HCT116 (cell line): ENCODE results near the gene SPSB2. TPM values are rescaled to one million over a fixed set of nuclear protein-coding genes. Genes with fewer than 3 reads are reported as not detected.

Experiments
- ATAC-seq: fragments of 200-7000 bp; cut with Tn5 transposase; 2 replicates; pipeline ENCODE4 v1.9.1; 2020; ENCODE audit warnings: mild to moderate bottlenecking, moderate library complexity
- BruUV-seq: library from RNA; stranded (reverse); fragments of 400-500 nt; replicated peaks from 2 replicates; lab custom pipeline; 2021; lab: Mats Ljungman, UMichigan
- CTCF ChIA-PET: fragments of 300-600 bp; sonication (Branson Sonifier 250); formaldehyde crosslinking; loops from one replicate; lab custom pipeline; 2021; ENCODE audit warnings: antibody characterized with exemption; lab: Charles Lee
- POLR2A ChIA-PET: fragments of 300-600, 350-600 bp; sonication (Branson Sonifier 250); formaldehyde crosslinking; loops from one replicate; lab custom pipeline; 2021; ENCODE audit warnings: antibody characterized with exemption; lab: Charles Lee
- RAD21 ChIA-PET, 2 experiments: fragments of 300-600 bp; sonication (Branson Sonifier 250); formaldehyde crosslinking; loops; one replicate each; lab custom pipeline; 2023; ENCODE audit warnings: low total read pairs in 2 of 2; ENCODE audit not compliant: uncharacterized antibody in 2 of 2, unreplicated experiment in 2 of 2, low non-redundant PET in 1 of 2; lab: Charles Lee
- DNase-seq: peaks from one replicate; pipeline ENCODE4 v3.0.0-alpha.2; 2010; ENCODE audit warnings: low read depth, low spot score
- H2AFZ ChIP-seq: fragments of 200-600 bp; shearing (Covaris generic), sonication (generic); 2 replicates; pipeline ENCODE4 v1.6.1; 2017; ENCODE audit warnings: low read depth, mixed run types, mixed read lengths, antibody characterized with exemption, low read length; ENCODE audit not compliant: poor library complexity, severe bottlenecking
- H3K27ac ChIP-seq: 2 replicates; pipeline ENCODE4 v1.5.1; 2012; ENCODE audit warnings: low read depth, low read length
- H3K27me3 ChIP-seq: fragments of 200-600 bp; sonication (generic); 2 replicates; pipeline ENCODE4 v1.6.1; 2016; ENCODE audit warnings: mixed run types, low read length, mixed read lengths; ENCODE audit not compliant: insufficient read depth
- H3K36me3 ChIP-seq, 2 experiments: fragments of 200-500 bp in 1 of 2; fragments of 200-600 bp in 1 of 2; sonication (Bioruptor generic) in 1 of 2; sonication (generic) in 1 of 2; 2 replicates each; pipeline versions ENCODE4 v1.5.1 to v1.6.1; 2014 to 2016; ENCODE audit warnings: low read length in 2 of 2, inconsistent platforms in 1 of 2, mixed read lengths in 1 of 2, mixed run types in 1 of 2; ENCODE audit not compliant: insufficient read depth in 2 of 2, control insufficient read depth in 1 of 2
- H3K4me1 ChIP-seq, 2 experiments: fragments of 200-600 bp in 1 of 2; sonication (generic) in 1 of 2; 2 replicates each; pipeline versions ENCODE4 v1.5.1 to v1.6.1; 2012 to 2017; ENCODE audit warnings: low read length in 2 of 2, inconsistent platforms in 1 of 2, mild to moderate bottlenecking in 1 of 2, mixed read lengths in 1 of 2, mixed run types in 1 of 2, moderate library complexity in 1 of 2; ENCODE audit not compliant: insufficient read depth in 2 of 2, control insufficient read depth in 1 of 2
- H3K4me2 ChIP-seq: fragments of 200-600 bp; sonication (generic); 2 replicates; pipeline ENCODE4 v1.6.1; 2017; ENCODE audit warnings: mixed run types, low read length, mixed read lengths
- H3K4me3 ChIP-seq, 2 experiments: fragments of 200-600 bp in 1 of 2; sonication (generic) in 1 of 2; replicated peaks in 1 of 2; 2 replicates each; pipeline ENCODE4 v1.5.1; 2011 to 2016; ENCODE audit warnings: low read length in 2 of 2, control low read depth in 1 of 2, low read depth in 1 of 2, mild to moderate bottlenecking in 1 of 2, mixed read lengths in 1 of 2, mixed run types in 1 of 2
- H3K79me2 ChIP-seq: fragments of 200-600 bp; sonication (generic); 2 replicates; pipeline ENCODE4 v1.6.1; 2017; ENCODE audit warnings: mild to moderate bottlenecking, mixed run types, low read length, moderate library complexity, mixed read lengths; ENCODE audit not compliant: insufficient read depth
- H3K9ac ChIP-seq: fragments of 200-600 bp; sonication (generic); 2 replicates; pipeline ENCODE4 v1.6.1; 2016; ENCODE audit warnings: low read length, mixed read lengths
- H3K9me2 ChIP-seq: fragments of 200-600 bp; sonication (generic), shearing (Covaris generic); 2 replicates; pipeline ENCODE4 v1.6.1; 2017; ENCODE audit warnings: mixed run types, mild to moderate bottlenecking, moderate library complexity; ENCODE audit not compliant: insufficient read depth
- H3K9me3 ChIP-seq, 2 experiments: fragments of 200-500 bp in 1 of 2; fragments of 200-600 bp in 1 of 2; sonication (Bioruptor generic) in 1 of 2; sonication (generic) in 1 of 2; 2 replicates each; pipeline ENCODE4 v1.6.1; 2014 to 2017; ENCODE audit warnings: low read length in 2 of 2, mixed read lengths in 2 of 2, inconsistent platforms in 1 of 2, low read depth in 1 of 2, mild to moderate bottlenecking in 1 of 2, mixed run types in 1 of 2, moderate library complexity in 1 of 2; ENCODE audit not compliant: control insufficient read depth in 1 of 2, insufficient read depth in 1 of 2
- H4K20me1 ChIP-seq: fragments of 200-600 bp; sonication (generic), shearing (Covaris generic); 2 replicates; pipeline ENCODE4 v1.6.1; 2017; ENCODE audit warnings: mixed run types, mild to moderate bottlenecking, moderate library complexity; ENCODE audit not compliant: insufficient read depth
- CBX3 ChIP-seq: IDR thresholded peaks from 2 replicates; pipeline ENCODE4 v1.6.1; 2012; ENCODE audit warnings: low read depth
- CTCF ChIP-seq, 3 experiments: fragments of 200-600 bp in 1 of 3; sonication (generic) in 1 of 3; IDR thresholded peaks in 2 of 3; conservative IDR thresholded peaks in 1 of 3; 2 replicates each; pipeline ENCODE4 v1.5.1; 2012 to 2017; ENCODE audit warnings: low read depth in 2 of 3, low read length in 2 of 3, antibody characterized with exemption in 1 of 3, borderline replicate concordance in 1 of 3, control low read depth in 1 of 3, mild to moderate bottlenecking in 1 of 3, mixed read lengths in 1 of 3, mixed run types in 1 of 3, moderate library complexity in 1 of 3; ENCODE audit not compliant: insufficient read depth in 1 of 3
- POLR2AphosphoS5 ChIP-seq: IDR thresholded peaks from 2 replicates; pipeline ENCODE4 v1.6.1; 2011; ENCODE audit warnings: mild to moderate bottlenecking, low read depth, low read length, moderate library complexity
- intact Hi-C: fragments of 100-400 bp; cut with micrococcal nuclease; formaldehyde crosslinking; loops from 2 replicates; pipeline ENCODE4 v1.10.0; 2022
- total RNA-seq: library from RNA; stranded (reverse); gene quantifications from one replicate; pipeline ENCODE4 v1.2.1, GENCODE V29; 2021; ENCODE audit not compliant: unreplicated experiment

The SPSB2 gene
- total RNA-seq, 1 experiment from 2014 or later: 10.0 TPM

GRCh38 chr12:6829536-6830220 is 43.4 kb downstream of the SPSB2 start:
- intact Hi-C loops: no loop called here
- DNase-seq: peak; percentile 63
- H3K4me3 ChIP-seq: peak overlapping the region; percentile 79 to 95
- TF ChIP-seq POLR2AphosphoS5 (peak; percentile 84), CTCF (IDR thresholded peaks at IDR 0.05 in 2 of 3, conservative IDR thresholded peaks at IDR 0.05 in 1 of 3; ENCODE audit: borderline replicate concordance in 1 of 3, insufficient read depth in 1 of 3, low read depth in 2 of 3, low read length in 2 of 3) (peak in 2 of 3 experiments; percentile 41 to 46; a peak in 3 of 6 replicates), CBX3 (no peak)
- peaks cover 12 to 31% of the 10 kb centered on the region in 2 experiments for H3K4me1 ChIP-seq
- peak overlapping the region; percentile 87 for H3K4me2 ChIP-seq
- no TSS peak for BruUV-seq
- H3K27me3 ChIP-seq: no peaks in the 10 kb centered on the region
- H3K9ac ChIP-seq: peak overlapping the region; percentile 99
- RAD21 ChIA-PET: no interaction called here
- H3K79me2 ChIP-seq: peaks cover 31% of the 10 kb centered on the region
- POLR2A ChIA-PET: interaction anchor here (1.5 to 3.6 kb wide), 4 partner anchors 11 to 105 kb away, joined by 3 to 12 read pairs (median 7); partner anchors contain the start of genes CDCA3, GNB3 and USP5
- no peaks in the 10 kb centered on the region for H3K9me3 ChIP-seq
- ATAC-seq: peak; percentile 65
- H2AFZ ChIP-seq: no peak overlapping the region
- peak overlapping the region; percentile 88 for H3K27ac ChIP-seq
- H3K36me3 ChIP-seq: peaks cover 8 to 28% of the 10 kb centered on the region in 2 experiments; a peak in 3 of 4 replicates
- CTCF ChIA-PET: interaction anchor here (1.0 to 2.7 kb wide), 5 partner anchors 22 to 259 kb away, joined by 3 to 11 read pairs (median 8); partner anchors contain the start of genes CDCA3, MLF2, PTMS and USP5
- no peaks in the 10 kb centered on the region for H4K20me1 ChIP-seq
- no peaks in the 10 kb centered on the region for H3K9me2 ChIP-seq
